Stimulated activated CD4-positive, alpha-beta T cell treated with anti-CD3 and anti-CD28 coated beads, Interleukin-15, amount 100 ng/mL, for 1 hour (primary cell): Measurements from ENCODE around the gene MSX1.

Source experiments
- DNase-seq, 2 donors: peaks; one replicate each; pipeline ENCODE4 v3.0.0-alpha.2; 2020; ENCODE audit warnings: low read depth in 1 of 2, low spot score in 1 of 2

Gene MSX1

DNA sequence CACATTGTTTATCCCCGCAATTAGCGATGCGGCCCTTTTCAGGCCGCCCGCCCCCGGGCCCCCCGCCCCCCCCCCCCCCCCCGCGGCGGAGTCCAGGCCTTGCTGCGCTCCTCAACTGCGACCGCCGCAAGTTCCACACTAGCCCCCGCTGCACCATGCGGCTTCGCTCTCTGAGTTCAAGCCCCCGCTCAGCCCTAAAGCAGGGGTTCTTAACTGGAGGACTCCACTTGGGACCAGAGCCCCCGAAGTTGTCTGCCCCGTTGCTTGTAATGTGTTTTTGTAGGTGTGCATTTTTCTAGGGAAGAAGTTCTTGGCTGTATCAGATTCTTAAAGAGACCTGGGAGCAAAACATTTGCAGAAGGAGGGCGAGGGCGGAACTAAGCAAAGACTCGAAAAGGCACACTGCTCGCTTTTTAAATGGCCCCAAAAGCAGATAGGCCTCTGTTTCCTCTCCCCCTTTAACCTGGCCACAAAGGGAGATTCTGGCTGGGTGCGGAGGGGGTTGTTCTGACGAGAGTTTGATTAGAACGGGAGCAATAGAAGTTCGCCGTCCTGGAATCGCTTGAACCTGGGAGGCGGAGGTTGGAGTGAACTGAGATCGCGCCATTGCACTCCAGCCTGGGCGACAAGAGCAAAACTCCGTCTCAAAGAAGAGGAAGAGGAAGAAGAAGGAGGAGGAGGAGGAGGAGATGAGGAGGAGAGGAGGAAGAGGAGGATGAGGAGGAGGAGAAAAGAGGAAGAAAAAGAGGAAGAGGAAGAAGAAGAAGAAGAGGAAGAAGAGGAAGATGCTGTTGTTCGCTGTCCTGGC is 2.3 kb upstream of the MSX1 start:
- no peak for DNase-seq

DNA sequence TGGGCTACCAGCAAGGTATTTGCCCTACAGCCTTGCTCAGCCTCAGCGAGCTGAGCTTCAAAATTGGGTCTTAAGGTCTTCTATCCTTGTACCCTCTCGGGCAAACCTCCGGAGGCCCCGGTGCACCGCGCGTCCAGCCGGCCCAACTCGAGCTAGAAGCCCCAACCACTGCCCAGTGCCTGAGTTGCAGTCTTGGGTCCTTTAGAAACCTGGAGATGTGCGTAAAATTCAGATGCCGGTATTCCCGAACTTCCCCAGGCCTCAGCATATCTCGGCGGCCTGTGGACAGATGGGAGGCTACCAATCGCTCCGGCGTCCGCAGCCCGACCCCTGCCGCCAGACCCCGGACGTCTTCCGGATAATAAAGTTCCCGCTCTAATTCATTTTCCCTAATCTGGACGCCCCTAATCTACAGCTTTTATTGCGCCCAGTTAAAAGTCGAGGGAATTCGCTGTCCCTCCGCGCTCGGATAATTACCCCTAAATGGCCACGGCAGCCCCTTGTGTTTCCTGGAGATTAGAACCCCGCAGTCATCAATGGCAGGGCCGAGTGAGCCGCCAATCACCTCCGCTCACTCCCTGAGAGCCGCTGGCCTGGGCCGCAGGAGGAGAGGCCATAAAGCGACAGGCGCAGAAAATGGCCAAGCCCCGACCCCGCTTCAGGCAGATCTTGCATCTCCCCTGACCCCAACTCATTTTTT is 1.5 kb upstream of the MSX1 start:
- no peak for DNase-seq

DNA sequence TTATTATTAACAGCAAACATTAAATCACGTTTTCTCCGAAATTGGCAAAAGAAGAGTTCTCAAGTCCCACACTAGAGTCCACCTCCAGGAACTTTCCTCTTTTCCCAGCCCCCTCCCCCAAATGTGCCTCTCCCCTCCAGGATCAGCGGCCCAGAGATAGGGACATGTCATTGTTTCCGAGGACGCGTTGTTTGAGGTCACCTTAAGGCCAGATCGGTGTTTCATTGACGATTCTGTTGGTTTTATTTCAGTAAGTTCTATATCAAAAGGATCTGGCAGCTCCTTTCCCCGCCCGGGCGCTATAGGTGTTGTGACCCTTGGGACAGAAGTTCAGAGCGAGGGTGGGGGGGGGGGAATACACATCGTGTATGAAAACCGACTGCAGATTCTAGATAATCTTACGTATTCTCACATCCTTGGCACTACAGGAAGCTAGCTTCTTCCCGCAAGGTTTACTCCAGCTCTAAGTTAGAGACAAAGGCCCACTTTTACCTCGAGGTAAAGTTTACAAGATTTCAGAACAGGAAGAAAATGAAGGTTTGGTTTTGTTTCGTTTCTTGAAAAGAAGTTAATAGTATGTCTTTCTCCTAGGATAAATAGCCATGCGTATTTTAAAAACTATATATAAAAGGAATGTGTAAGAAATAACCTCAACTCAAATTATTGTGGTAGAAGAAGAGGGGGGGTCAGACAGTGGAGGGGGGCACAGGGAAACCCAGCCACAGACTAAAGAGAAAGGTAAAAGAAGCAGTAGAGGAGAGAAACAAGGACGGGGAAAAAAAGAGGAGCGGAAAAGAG is 739 bp upstream of the MSX1 start:
- no peak for DNase-seq

DNA sequence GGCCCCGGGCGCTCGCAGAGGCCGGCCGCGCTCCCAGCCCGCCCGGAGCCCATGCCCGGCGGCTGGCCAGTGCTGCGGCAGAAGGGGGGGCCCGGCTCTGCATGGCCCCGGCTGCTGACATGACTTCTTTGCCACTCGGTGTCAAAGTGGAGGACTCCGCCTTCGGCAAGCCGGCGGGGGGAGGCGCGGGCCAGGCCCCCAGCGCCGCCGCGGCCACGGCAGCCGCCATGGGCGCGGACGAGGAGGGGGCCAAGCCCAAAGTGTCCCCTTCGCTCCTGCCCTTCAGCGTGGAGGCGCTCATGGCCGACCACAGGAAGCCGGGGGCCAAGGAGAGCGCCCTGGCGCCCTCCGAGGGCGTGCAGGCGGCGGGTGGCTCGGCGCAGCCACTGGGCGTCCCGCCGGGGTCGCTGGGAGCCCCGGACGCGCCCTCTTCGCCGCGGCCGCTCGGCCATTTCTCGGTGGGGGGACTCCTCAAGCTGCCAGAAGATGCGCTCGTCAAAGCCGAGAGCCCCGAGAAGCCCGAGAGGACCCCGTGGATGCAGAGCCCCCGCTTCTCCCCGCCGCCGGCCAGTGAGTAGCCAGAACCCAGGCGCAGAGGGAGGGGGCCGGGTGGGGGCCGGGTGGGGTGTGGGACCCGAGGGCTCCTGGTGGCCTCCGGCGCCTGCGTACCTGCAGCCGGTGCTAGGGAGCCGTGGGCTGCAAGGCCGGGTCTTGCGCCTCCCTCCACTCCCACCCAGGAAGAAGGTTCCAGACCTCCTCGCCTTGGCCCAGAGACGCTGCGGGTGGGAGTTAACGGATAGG is 534 bp downstream of the MSX1 start:
- no peak for DNase-seq

DNA sequence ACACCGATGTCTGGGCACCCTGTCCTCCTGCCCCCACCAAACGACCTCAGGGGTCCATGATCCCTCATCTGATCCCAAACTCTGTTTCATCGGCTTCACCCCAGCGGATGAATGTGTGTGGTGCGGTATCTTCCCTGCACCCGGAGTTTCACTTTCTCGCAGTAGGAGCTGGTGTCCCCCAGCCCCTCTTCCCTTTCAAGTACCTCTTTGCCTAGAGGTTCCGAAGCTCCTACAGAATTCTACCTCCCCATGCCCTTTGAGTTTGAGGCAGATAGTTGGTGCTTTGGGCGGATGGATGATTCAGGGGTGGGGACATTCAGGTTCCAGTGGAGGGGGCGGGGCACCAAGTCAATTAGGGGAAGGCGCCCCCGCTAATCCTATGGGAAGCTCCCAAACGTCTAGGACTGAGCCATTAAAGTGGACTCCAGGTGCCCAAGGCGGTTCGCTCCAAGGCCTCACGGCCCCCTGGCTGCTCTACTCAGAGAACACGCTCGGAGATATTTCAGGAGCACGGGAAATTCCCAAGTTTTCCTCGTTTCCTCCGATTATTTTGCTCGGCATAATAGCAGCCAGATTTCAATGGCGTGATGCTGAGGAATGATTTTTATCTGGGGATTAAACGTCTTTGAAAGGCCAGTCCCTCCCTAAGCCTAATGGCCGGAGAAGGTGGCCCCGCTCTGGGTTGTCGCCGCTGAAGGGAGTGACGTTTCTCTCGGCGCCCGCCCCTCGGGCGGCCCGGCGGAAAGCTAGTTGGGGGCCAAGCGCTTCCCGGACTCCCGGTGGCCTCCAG is 1.3 kb downstream of the MSX1 start:
- DNase-seq: no peak

DNA sequence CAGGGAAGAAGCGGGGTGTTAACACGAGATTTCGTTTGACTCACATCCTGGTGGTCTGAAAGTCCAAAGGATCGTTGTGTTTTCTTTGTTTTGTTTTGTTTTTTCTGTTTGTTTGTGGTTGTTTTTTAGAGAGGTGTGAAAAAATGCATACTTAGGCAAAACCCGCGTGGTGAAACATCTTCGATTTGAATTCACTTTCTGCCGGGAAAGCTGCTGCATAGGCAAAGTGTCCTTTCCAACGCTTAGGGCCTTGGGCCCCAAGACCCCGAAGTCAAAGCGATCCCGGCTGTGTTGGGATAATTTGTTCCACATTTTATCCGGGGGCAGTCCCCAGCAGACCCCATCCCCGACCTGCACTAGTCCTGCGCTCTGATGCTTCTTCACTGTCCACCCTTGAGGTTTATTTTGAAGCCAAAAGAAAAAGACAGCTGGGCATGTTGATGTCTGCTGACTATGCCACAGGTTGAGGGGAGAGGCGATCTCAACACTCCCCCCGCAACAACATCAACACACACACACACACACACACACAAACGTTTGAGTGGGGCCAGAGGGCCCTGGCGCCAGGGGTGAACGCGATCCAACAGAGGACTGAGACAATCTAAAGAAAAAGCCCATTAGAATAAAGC is 2.0 kb downstream of the MSX1 start:
- no peak for DNase-seq

DNA sequence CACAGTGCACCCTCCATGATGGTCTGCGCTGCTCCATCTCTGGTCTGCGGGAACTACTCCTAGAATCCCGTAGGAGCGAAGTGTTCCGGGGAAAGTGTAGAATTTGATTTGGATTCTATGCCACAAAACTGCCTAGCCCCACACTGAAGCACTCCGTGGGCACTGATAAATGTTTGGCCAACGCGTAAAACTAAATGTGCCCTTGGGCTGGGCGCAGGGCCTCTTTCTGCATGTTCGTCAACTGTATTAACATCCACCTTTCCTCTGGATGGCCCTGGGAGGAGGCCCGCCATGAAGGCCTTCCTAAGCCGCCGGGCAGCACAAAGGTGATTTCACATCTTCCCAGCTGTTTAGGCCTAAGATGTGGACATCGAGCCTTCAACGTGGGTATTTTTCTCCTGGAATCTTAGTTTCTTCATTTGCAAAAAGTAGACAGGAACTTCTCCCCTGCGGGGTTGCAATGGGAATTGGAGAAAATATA is 2.6 kb downstream of the MSX1 start:
- no peak for DNase-seq

DNA sequence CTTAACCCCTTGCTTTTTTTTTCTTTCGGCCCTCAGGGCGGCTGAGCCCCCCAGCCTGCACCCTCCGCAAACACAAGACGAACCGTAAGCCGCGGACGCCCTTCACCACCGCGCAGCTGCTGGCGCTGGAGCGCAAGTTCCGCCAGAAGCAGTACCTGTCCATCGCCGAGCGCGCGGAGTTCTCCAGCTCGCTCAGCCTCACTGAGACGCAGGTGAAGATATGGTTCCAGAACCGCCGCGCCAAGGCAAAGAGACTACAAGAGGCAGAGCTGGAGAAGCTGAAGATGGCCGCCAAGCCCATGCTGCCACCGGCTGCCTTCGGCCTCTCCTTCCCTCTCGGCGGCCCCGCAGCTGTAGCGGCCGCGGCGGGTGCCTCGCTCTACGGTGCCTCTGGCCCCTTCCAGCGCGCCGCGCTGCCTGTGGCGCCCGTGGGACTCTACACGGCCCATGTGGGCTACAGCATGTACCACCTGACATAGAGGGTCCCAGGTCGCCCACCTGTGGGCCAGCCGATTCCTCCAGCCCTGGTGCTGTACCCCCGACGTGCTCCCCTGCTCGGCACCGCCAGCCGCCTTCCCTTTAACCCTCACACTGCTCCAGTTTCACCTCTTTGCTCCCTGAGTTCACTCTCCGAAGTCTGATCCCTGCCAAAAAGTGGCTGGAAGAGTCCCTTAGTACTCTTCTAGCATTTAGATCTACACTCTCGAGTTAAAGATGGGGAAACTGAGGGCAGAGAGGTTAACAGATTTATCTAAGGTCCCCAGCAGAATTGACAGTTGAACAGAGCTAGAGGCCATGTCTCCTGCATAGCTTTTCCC is 3.4 kb downstream of the MSX1 start:
- DNase-seq: no peak

DNA sequence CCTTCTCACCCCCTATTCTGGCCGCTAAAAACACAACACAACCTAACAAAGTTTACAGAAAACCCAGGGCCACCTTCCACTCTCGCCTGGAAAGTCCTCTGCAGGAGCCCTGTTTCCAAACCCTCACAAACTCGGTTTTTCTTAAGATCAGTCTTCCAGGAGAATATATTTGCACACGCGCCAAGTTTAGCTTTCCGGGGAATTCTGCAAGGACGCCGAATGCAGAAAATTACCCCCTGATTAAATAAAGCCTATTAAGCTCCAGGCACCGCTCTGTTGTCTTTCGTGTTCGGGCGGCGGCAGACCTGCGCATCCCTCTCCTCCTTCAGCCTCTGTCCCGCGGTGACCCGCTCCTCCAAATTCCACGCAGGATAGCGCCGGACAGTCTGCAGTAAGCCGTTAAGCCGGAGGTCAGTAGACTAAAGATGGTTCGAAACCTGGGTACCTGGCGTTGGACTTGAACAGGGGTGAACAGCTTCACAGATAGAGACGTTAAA is 5.0 kb downstream of the MSX1 start:
- no peak for DNase-seq

- DNase-seq: no peak
Observed at GRCh38 chr4:4864940-4865704, 5.7 kb downstream of the MSX1 start.

DNA sequence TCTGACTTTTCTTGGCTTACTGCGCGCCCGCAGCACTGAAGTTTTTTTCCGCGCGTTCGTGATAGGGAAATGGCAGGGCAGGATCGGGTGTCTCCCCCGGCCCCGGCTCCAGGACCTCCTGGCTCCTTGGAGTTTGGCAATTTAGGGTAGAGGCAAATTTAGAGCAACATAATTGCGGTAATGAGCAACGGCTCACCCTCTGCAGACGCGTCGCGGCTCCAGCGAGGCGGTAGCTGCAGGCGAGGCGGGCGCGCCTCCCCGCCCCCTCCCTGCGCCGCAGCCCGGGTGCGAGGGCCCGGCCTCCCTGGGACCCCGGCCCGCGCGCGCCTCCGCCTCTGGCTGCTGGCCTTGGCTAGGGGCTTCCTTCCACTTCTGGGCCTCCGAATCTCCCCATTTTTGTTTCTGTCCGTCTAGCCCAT is 6.2 kb downstream of the MSX1 start:
- DNase-seq: no peak

GRCh38 chr4:4866124-4866865 is 6.8 kb downstream of the MSX1 start:
- DNase-seq: no peak

DNA sequence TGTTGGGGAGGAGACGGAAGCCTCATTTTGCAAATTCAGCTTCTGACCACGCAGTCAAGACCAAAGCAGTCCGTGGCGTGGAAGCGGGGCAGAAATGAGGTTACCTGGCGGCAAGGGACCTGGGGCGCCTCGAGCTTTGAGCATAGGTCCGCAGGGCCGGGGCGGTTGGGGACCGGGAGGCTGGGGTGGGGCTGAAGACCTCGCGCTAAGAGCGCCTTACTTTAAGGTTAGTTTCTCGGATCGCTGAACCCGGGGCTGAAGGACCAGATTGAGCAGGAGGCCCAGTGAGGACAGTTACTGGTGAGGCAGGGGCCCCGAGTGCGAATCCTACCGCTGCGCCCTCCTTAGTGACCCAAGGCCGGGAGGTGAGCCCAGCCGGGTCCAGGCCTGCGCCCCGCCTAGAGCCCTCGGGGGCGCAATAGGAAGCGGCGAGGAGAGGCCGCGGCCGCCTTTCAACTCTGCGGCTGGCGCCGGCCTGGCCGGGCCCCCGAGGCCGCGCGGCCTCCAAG is 7.5 kb downstream of the MSX1 start:
- no peak for DNase-seq

GRCh38 chr4:4867375-4868039 is 8.0 kb downstream of the MSX1 start:
- no peak for DNase-seq

GRCh38 chr4:4868040-4868757 is 8.7 kb downstream of the MSX1 start:
- DNase-seq: no peak
